NCI-H526 (cell line): ENCODE measurements around the gene BCL11A.

ENCODE experiments used
- DNase-seq, 2 experiments: peaks; one replicate each; lab custom pipeline; 2025; lab: John Stamatoyannopoulos, UW

The BCL11A gene

GRCh38 chr2:60407398-60407797, 146.1 kb downstream of the BCL11A start:
- DNase-seq = no peak

- DNase-seq = no peak
Measured at GRCh38 chr2:60406192-60406591, 147.3 kb downstream of the BCL11A start.

GRCh38 chr2:60405271-60405919, 148.1 kb downstream of the BCL11A start:
- DNase-seq = no peak
